Natural killer cell (primary cell): Measurements from ENCODE around the gene OTX2. TPM values are rescaled to one million over a fixed set of nuclear protein-coding genes. Genes with fewer than 3 reads are reported as not detected.

Experiments
- ATAC-seq, 3 donors: fragments of 150-1000 bp in 2 of 3; fragments of 200-7000 bp in 1 of 3; cut with Tn5 transposase; 1 replicate in 1 of 3; 2 replicates in 2 of 3; pipeline ENCODE4 v1.10.0; 2021; ENCODE audit warnings: mild to moderate bottlenecking in 2 of 3, moderate library complexity in 2 of 3
- DNase-seq, 2 donors: peaks; one replicate each; pipeline versions ENCODE4 v3.0.0 to v3.0.0-alpha.2; 2013 to 2021; ENCODE audit warnings: mixed read lengths in 1 of 2
- H3K27ac ChIP-seq: one replicate; pipeline ENCODE4 v1.5.1; 2013; ENCODE audit warnings: mild to moderate bottlenecking, low read length
- H3K27me3 ChIP-seq: one replicate; pipeline ENCODE4 v1.6.1; 2013; ENCODE audit warnings: low read length; ENCODE audit not compliant: control insufficient read depth, insufficient read depth
- H3K36me3 ChIP-seq: one replicate; pipeline ENCODE4 v1.6.1; 2013; ENCODE audit warnings: low read length; ENCODE audit not compliant: control insufficient read depth, insufficient read depth
- H3K4me1 ChIP-seq: one replicate; pipeline ENCODE4 v1.6.1; 2013; ENCODE audit warnings: low read length; ENCODE audit not compliant: control insufficient read depth, insufficient read depth
- H3K4me3 ChIP-seq: one replicate; pipeline ENCODE4 v1.5.1; 2013; ENCODE audit warnings: low read length
- H3K9me3 ChIP-seq: one replicate; pipeline ENCODE4 v1.6.1; 2013; ENCODE audit warnings: low read length; ENCODE audit not compliant: control insufficient read depth, insufficient read depth
- H3K27ac Mint-ChIP-seq, 2 donors: one replicate each; pipeline ENCODE4 v1.8.0; 2022; ENCODE audit warnings: mild to moderate bottlenecking in 2 of 2, mixed read lengths in 2 of 2, moderate library complexity in 1 of 2
- H3K27me3 Mint-ChIP-seq, 2 donors: one replicate each; pipeline ENCODE4 v1.8.0; 2022; ENCODE audit warnings: low read depth in 2 of 2, mixed read lengths in 2 of 2
- H3K36me3 Mint-ChIP-seq: one replicate; pipeline ENCODE4 v1.8.0; 2022; ENCODE audit warnings: mixed read lengths
- H3K4me1 Mint-ChIP-seq, 2 donors: one replicate each; pipeline ENCODE4 v1.8.0; 2022; ENCODE audit warnings: mixed read lengths in 2 of 2
- H3K4me3 Mint-ChIP-seq: one replicate; pipeline ENCODE4 v1.8.0; 2022; ENCODE audit warnings: mild to moderate bottlenecking, moderate library complexity, mixed read lengths
- H3K9me3 Mint-ChIP-seq, 2 donors: one replicate each; pipeline ENCODE4 v1.8.0; 2022; ENCODE audit warnings: mixed read lengths in 2 of 2
- WGBS: methylation state at CpG from one replicate; pipeline ENCODE4 v1.1.7; 2013; ENCODE audit warnings: missing lambda C conversion rate; ENCODE audit not compliant: insufficient coverage; 5-methylcytosine and 5-hydroxymethylcytosine counted together
- intact Hi-C: fragments of 100-400 bp; cut with micrococcal nuclease; formaldehyde crosslinking; loops from one replicate; pipeline ENCODE4 v1.14.2; 2022
- total RNA-seq, 4 donors: library from RNA; stranded (reverse); fragments of 120-200 nt in 1 of 4; gene quantifications; one replicate each; pipeline versions ENCODE4 v1.2.3 to v1.2.4, GENCODE V29; 2013 to 2022
- TF ChIP-seq, protein P1 (sequence below): fragments of 200-600 bp; IDR thresholded peaks from one replicate; pipeline ENCODE4 v1.8.0; 2022; ENCODE audit warnings: antibody characterized with exemption

OTX2 gene
- total RNA-seq, 3 donors from 2014 or later (not counting 1 experiment from before 2014, with no cell fraction given), result not detected

DNA sequence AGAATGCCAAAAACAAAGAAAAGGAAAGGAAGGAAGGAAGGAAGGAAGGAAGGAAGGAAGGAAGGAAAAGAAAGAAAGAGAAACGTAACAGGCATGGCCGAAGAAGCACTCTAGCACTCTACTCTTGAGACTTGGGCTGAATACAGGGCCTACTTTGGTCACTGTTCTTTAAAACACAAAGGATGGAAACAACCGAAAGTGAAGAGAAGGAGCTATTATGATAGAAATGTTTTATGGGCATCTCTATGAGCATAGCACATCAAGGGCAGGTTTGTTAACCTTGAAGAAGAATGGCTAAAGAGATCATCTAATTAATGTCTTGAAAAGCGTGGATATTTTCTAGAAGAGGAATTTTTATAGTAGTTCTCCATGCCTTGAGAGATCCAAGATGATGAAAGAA lies 15.9 kb upstream of the OTX2 start:
- no peaks in the 10 kb centered on the region for H3K4me1 Mint-ChIP-seq
- no peaks in the 10 kb centered on the region for H3K4me1 ChIP-seq
- 72% methylated on average over 3 of the region's 4 CpGs for WGBS
- no peak overlapping the region for H3K4me3 Mint-ChIP-seq
- TF ChIP-seq, protein P1, sequence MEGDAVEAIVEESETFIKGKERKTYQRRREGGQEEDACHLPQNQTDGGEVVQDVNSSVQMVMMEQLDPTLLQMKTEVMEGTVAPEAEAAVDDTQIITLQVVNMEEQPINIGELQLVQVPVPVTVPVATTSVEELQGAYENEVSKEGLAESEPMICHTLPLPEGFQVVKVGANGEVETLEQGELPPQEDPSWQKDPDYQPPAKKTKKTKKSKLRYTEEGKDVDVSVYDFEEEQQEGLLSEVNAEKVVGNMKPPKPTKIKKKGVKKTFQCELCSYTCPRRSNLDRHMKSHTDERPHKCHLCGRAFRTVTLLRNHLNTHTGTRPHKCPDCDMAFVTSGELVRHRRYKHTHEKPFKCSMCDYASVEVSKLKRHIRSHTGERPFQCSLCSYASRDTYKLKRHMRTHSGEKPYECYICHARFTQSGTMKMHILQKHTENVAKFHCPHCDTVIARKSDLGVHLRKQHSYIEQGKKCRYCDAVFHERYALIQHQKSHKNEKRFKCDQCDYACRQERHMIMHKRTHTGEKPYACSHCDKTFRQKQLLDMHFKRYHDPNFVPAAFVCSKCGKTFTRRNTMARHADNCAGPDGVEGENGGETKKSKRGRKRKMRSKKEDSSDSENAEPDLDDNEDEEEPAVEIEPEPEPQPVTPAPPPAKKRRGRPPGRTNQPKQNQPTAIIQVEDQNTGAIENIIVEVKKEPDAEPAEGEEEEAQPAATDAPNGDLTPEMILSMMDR, result no peak
- peaks cover 0 to 3% of the 10 kb centered on the region in 2 donors for H3K27me3 Mint-ChIP-seq
- ATAC-seq (no peak), DNase-seq (no peak)
- H3K27ac Mint-ChIP-seq, result no peak overlapping the region
- no peak overlapping the region for H3K4me3 ChIP-seq
- no peak overlapping the region for H3K27ac ChIP-seq
- no peaks in the 10 kb centered on the region for H3K36me3 Mint-ChIP-seq
- intact Hi-C loops, result no loop called here
- H3K9me3 Mint-ChIP-seq, result no peaks in the 10 kb centered on the region
- no peaks in the 10 kb centered on the region for H3K9me3 ChIP-seq
- H3K36me3 ChIP-seq, result no peaks in the 10 kb centered on the region
- H3K27me3 ChIP-seq, result peaks cover 2% of the 10 kb centered on the region

DNA sequence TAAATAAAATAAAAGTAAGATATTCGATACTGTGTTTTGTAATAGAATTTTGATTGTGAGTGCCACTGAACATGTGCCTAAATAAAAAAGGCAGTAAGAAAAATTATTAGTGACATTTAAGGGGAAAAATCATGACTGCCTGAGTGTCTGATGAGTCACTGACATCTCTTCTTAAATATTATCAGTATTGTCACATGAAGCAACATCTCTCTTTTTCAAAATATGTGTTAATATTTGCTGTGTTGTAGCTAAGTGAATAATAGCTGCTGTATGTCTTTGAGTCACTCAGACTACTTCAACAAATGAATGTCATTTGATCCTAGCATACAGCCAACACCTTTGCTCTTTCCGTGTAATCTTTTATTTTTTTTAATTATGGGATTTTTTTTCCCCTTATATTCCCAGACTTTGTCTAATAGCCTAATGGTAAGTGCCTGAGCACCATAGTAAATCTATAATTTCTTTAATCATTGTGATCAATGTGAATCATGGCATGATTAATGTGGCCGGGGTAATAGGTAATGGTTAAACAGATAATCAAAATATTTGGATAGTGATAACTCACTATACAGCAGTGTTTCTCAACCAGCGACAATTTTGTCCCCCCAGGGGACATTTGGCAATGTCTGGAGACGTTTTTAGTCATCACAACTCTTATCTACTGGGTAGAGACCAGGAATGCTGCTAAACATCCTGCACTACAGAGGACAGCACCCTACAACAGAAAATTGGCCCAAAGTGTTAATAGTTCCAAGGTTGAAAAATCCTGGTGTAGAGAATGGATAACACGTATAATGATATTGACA lies 11.7 kb upstream of the OTX2 start:
- no peaks in the 10 kb centered on the region for H3K9me3 Mint-ChIP-seq
- ATAC-seq (no peak), DNase-seq (no peak)
- no peaks in the 10 kb centered on the region for H3K9me3 ChIP-seq
- no peaks in the 10 kb centered on the region for H3K36me3 Mint-ChIP-seq
- H3K4me1 ChIP-seq, result no peaks in the 10 kb centered on the region
- TF ChIP-seq, protein P1, result no peak
- H3K27me3 Mint-ChIP-seq, result peaks cover 16 to 17% of the 10 kb centered on the region in 2 donors
- intact Hi-C loops, result no loop called here
- no peak overlapping the region for H3K4me3 ChIP-seq
- no peaks in the 10 kb centered on the region for H3K4me1 Mint-ChIP-seq
- H3K27ac ChIP-seq, result no peak overlapping the region
- WGBS, result 50% methylated on average over 3 of the region's 6 CpGs
- H3K4me3 Mint-ChIP-seq, result no peak overlapping the region
- no peaks in the 10 kb centered on the region for H3K36me3 ChIP-seq
- no peak overlapping the region for H3K27ac Mint-ChIP-seq
- H3K27me3 ChIP-seq, result peaks cover 17% of the 10 kb centered on the region

DNA sequence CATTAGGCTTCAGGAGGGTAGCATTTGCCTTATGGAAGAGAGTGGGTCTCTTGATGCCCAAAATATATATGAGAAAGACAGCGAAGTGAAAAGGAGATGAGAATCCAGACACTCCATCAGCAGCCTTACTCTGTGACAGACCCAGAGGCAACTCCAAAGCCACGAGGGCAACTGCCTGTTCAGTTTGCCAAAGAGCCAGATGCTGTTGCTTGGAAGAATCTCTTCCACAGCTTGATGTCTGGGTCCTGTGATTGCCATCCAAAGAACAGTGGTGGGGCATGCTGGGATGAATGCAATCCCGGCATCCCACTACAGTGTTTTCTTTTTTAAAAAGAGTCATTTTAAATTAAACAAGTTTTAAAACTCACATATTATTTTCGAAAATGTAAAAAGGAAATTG lies 10.9 kb upstream of the OTX2 start:
- Mint-ChIP-seq H3K27ac (no peak overlapping the region), H3K36me3 (no peaks in the 10 kb centered on the region), H3K4me1 (no peaks in the 10 kb centered on the region), H3K9me3 (no peaks in the 10 kb centered on the region), H3K27me3 (peaks cover 17 to 18% of the 10 kb centered on the region in 2 donors), H3K4me3 (no peak overlapping the region)
- intact Hi-C loops, result no loop called here
- H3K4me3 ChIP-seq, result no peak overlapping the region
- H3K27me3 ChIP-seq, result peaks cover 16% of the 10 kb centered on the region
- 35% methylated on average over 2 of the region's 4 CpGs for WGBS
- TF ChIP-seq, protein P1, result no peak
- no peak for DNase-seq
- ATAC-seq, result no peak
- H3K27ac ChIP-seq, result no peak overlapping the region
- no peaks in the 10 kb centered on the region for H3K4me1 ChIP-seq
- H3K36me3 ChIP-seq, result no peaks in the 10 kb centered on the region
- no peaks in the 10 kb centered on the region for H3K9me3 ChIP-seq
